CD1c-positive myeloid dendritic cell (primary cell): ENCODE measurements around the gene SELENOV.

Source experiments
- DNase-seq: peaks from one replicate; pipeline ENCODE4 v3.0.0-alpha.2; 2016; ENCODE audit errors: extremely low spot score

The SELENOV gene

GRCh38 chr19:39520541-39521484 lies 5.9 kb downstream of the SELENOV start:
- DNase-seq, result no peak

- DNase-seq, result peak; percentile 95
These were observed 9.6 kb downstream of the SELENOV start for GRCh38 chr19:39524495-39524894.

GRCh38 chr19:39525205-39525604 lies 10.3 kb downstream of the SELENOV start:
- DNase-seq, result no peak

GRCh38 chr19:39531834-39532232 lies 16.9 kb downstream of the SELENOV start:
- no peak for DNase-seq

- peak; percentile 100 for DNase-seq
These were observed 17.5 kb downstream of the SELENOV start, which contains the start of gene EID2B for GRCh38 chr19:39532233-39533002. EID2B (minus strand) TSS chr19:39532852; CDS start chr19:39532802, 50 bp downstream.

GRCh38 chr19:39533003-39533512 lies 18.1 kb downstream of the SELENOV start:
- DNase-seq, result no peak

- no peak for DNase-seq
These were observed 18.9 kb downstream of the SELENOV start for GRCh38 chr19:39533791-39534190.

GRCh38 chr19:39539165-39539517 lies 24.2 kb downstream of the SELENOV start:
- no peak for DNase-seq

GRCh38 chr19:39539518-39540332 lies 24.8 kb downstream of the SELENOV start, which contains the start of gene EID2:
EID2 (minus strand) TSS chr19:39540161; CDS start chr19:39540079, 82 bp downstream.
- DNase-seq, result peak; percentile 98

- DNase-seq, result no peak
These were observed 25.4 kb downstream of the SELENOV start for GRCh38 chr19:39540333-39540673.

- no peak for DNase-seq
These were observed 27.3 kb downstream of the SELENOV start for GRCh38 chr19:39542206-39542605.

GRCh38 chr19:39543477-39543857 lies 28.5 kb downstream of the SELENOV start:
- no peak for DNase-seq

- DNase-seq, result no peak
These were observed 29.4 kb downstream of the SELENOV start for GRCh38 chr19:39544226-39544903.

GRCh38 chr19:39544911-39545310 lies 30.0 kb downstream of the SELENOV start:
- no peak for DNase-seq

- no peak for DNase-seq
These were observed 31.7 kb downstream of the SELENOV start for GRCh38 chr19:39546599-39546998.

- DNase-seq, result no peak
These were observed 35.3 kb downstream of the SELENOV start for GRCh38 chr19:39550197-39550596.

- no peak for DNase-seq
These were observed 38.2 kb downstream of the SELENOV start for GRCh38 chr19:39553082-39553652.

- no peak for DNase-seq
These were observed 39.9 kb downstream of the SELENOV start for GRCh38 chr19:39554701-39555311.

GRCh38 chr19:39555883-39556282 lies 40.9 kb downstream of the SELENOV start:
- no peak for DNase-seq
